GM23338 (cell line): ENCODE results near the gene ATP5IF1. TPM values are rescaled to one million over a fixed set of nuclear protein-coding genes. Genes with fewer than 3 reads are reported as not detected.

Experiments
- ATAC-seq: fragments of 200-7000 bp; cut with Tn5 transposase; 3 replicates; pipeline ENCODE4 v1.9.1; 2020
- DNase-seq: peaks from one replicate; pipeline ENCODE4 v3.0.0-alpha.2; 2015; ENCODE audit warnings: low spot score
- H2AFZ ChIP-seq: fragments of 200-600 bp; sonication (generic); 2 replicates; pipeline ENCODE4 v1.8.0; 2016; ENCODE audit warnings: antibody characterized with exemption, mild to moderate bottlenecking, moderate library complexity
- H3F3A ChIP-seq: fragments of 200-600 bp; sonication (generic); replicated peaks from 2 replicates; pipeline ENCODE4 v1.8.0; 2017; ENCODE audit warnings: antibody characterized with exemption, mixed run types, low read depth
- H3K27ac ChIP-seq: fragments of 200-600 bp; sonication (generic); 2 replicates; pipeline ENCODE4 v1.6.1; 2016; ENCODE audit warnings: low read depth
- H3K27me3 ChIP-seq: fragments of 200-600 bp; sonication (generic); 2 replicates; pipeline ENCODE4 v1.8.0; 2016; ENCODE audit warnings: mild to moderate bottlenecking, mixed run types, moderate library complexity; ENCODE audit not compliant: insufficient read depth
- H3K36me3 ChIP-seq: fragments of 200-600 bp; sonication (generic); 2 replicates; pipeline ENCODE4 v1.8.0; 2016; ENCODE audit warnings: mild to moderate bottlenecking; ENCODE audit not compliant: insufficient read depth
- H3K4me1 ChIP-seq: fragments of 200-600 bp; sonication (generic); 2 replicates; pipeline ENCODE4 v1.8.0; 2016; ENCODE audit warnings: mild to moderate bottlenecking, moderate library complexity; ENCODE audit not compliant: insufficient read depth
- H3K4me2 ChIP-seq: fragments of 200-600 bp; sonication (generic); 2 replicates; pipeline ENCODE4 v1.7.1; 2017; ENCODE audit warnings: mixed run types
- H3K4me3 ChIP-seq: fragments of 200-600 bp; sonication (generic); 2 replicates; pipeline ENCODE4 v1.6.1; 2016; ENCODE audit warnings: mixed run types
- H3K79me2 ChIP-seq: fragments of 200-600 bp; sonication (generic); replicated peaks from 2 replicates; pipeline ENCODE4 v1.8.0; 2017; ENCODE audit warnings: mild to moderate bottlenecking; ENCODE audit not compliant: insufficient read depth
- H3K9me2 ChIP-seq: fragments of 200-600 bp; sonication (generic); 2 replicates; pipeline ENCODE4 v1.8.0; 2017; ENCODE audit not compliant: insufficient read depth
- H4K20me1 ChIP-seq: fragments of 200-600 bp; sonication (generic); replicated peaks from 2 replicates; pipeline ENCODE4 v1.8.0; 2017; ENCODE audit warnings: mild to moderate bottlenecking; ENCODE audit not compliant: insufficient read depth
- H3K27ac Mint-ChIP-seq: 2 replicates; pipeline ENCODE4 v1.8.0; 2020; ENCODE audit warnings: inconsistent platforms, mild to moderate bottlenecking, moderate library complexity, mixed read lengths
- H3K27me3 Mint-ChIP-seq: 3 replicates; pipeline ENCODE4 v1.8.0; 2022; ENCODE audit warnings: low read depth, mild to moderate bottlenecking, moderate library complexity, mixed read lengths, inconsistent platforms; ENCODE audit not compliant: insufficient read depth, poor library complexity
- H3K36me3 Mint-ChIP-seq: 3 replicates; pipeline ENCODE4 v1.8.0; 2021; ENCODE audit warnings: low read depth, mild to moderate bottlenecking, inconsistent platforms, moderate library complexity, mixed read lengths
- H3K4me1 Mint-ChIP-seq: 3 replicates; pipeline ENCODE4 v1.8.0; 2020; ENCODE audit warnings: mild to moderate bottlenecking, inconsistent platforms, mixed read lengths
- H3K4me3 Mint-ChIP-seq: 3 replicates; pipeline ENCODE4 v1.8.0; 2021; ENCODE audit warnings: moderate library complexity, mild to moderate bottlenecking, inconsistent platforms, mixed read lengths
- H3K9me3 Mint-ChIP-seq: 3 replicates; pipeline ENCODE4 v1.8.0; 2020; ENCODE audit warnings: moderate library complexity, mild to moderate bottlenecking, inconsistent platforms, mixed read lengths
- CREB1 ChIP-seq: fragments of 250-450 bp; sonication (Bioruptor Pico); IDR thresholded peaks from 2 replicates; pipeline ENCODE4 v1.5.0; 2020; ENCODE audit warnings: low read depth, mild to moderate bottlenecking, moderate library complexity
- EZH2 ChIP-seq: fragments of 200-600 bp; sonication (generic); IDR thresholded peaks from one replicate; pipeline ENCODE4 v1.8.0; 2017; ENCODE audit warnings: antibody characterized with exemption, mild to moderate bottlenecking, low read depth; ENCODE audit not compliant: unreplicated experiment
- EZH2phosphoT487 ChIP-seq: fragments of 200-600 bp; sonication (generic); IDR thresholded peaks from one replicate; pipeline ENCODE4 v1.8.1; 2018; ENCODE audit warnings: antibody characterized with exemption; ENCODE audit not compliant: unreplicated experiment
- JUNB ChIP-seq: IDR thresholded peaks from one replicate; pipeline ENCODE4 v1.6.1; 2016; ENCODE audit warnings: antibody characterized with exemption; ENCODE audit not compliant: unreplicated experiment
- NANOG ChIP-seq: IDR thresholded peaks from 2 replicates; pipeline ENCODE4 v1.6.1; 2016; ENCODE audit warnings: antibody characterized with exemption, borderline replicate concordance
- POLR2AphosphoS5 ChIP-seq: IDR thresholded peaks from 2 replicates; pipeline ENCODE4 v1.6.1; 2016; ENCODE audit warnings: antibody characterized with exemption, low read depth
- STAT1 ChIP-seq: IDR thresholded peaks from one replicate; pipeline ENCODE4 v1.6.1; 2016; ENCODE audit warnings: antibody characterized with exemption; ENCODE audit not compliant: unreplicated experiment
- ZNF114 ChIP-seq: fragments of 250-450 bp; sonication (Bioruptor Pico); IDR thresholded peaks from 2 replicates; pipeline ENCODE4 v1.5.0; 2020; ENCODE audit warnings: mild to moderate bottlenecking, moderate library complexity
- ZNF331 ChIP-seq: fragments of 250-450 bp; sonication (Bioruptor Pico); IDR thresholded peaks from 2 replicates; pipeline ENCODE4 v1.5.0; 2020; ENCODE audit warnings: low read depth, mild to moderate bottlenecking, moderate library complexity
- polyA plus RNA-seq: library from polyadenylated mRNA; unstranded; fragments of >200 nt; fragmentation: Nextera tagmentation; extraction: Ambion mirVana; gene quantifications from 2 replicates; pipeline ENCODE4 v1.2.1, GENCODE V29; 2016
- total RNA-seq: library from RNA; depleted of rRNA; stranded (reverse); fragments of >200 nt; shearing (Covaris generic); gene quantifications from 2 replicates; pipeline ENCODE4 v1.2.3, GENCODE V29; 2014
- TF ChIP-seq, protein P1 (sequence below): fragments of 250-450 bp; sonication (Bioruptor Pico); IDR thresholded peaks from 2 replicates; pipeline ENCODE4 v1.5.0; 2020; ENCODE audit warnings: mild to moderate bottlenecking, moderate library complexity
- TF ChIP-seq, protein P2 (sequence below): IDR thresholded peaks from 2 replicates; pipeline ENCODE4 v1.6.1; 2016; ENCODE audit warnings: antibody characterized with exemption
- TF ChIP-seq, protein P3 (sequence below): IDR thresholded peaks from one replicate; pipeline ENCODE4 v1.6.1; 2018; ENCODE audit warnings: antibody characterized with exemption; ENCODE audit not compliant: unreplicated experiment
- TF ChIP-seq, protein P4 (sequence below), 2 experiments: fragments of 200-600 bp in 1 of 2; sonication (generic) in 1 of 2; conservative IDR thresholded peaks; 2 replicates each; pipeline versions ENCODE4 v1.5.1 to v1.6.1; 2016 to 2017; ENCODE audit warnings: antibody characterized with exemption in 2 of 2, low read depth in 2 of 2, mild to moderate bottlenecking in 2 of 2, moderate library complexity in 1 of 2

ATP5IF1 gene
- total and polyA plus RNA-seq, 2 experiments from 2014 or later, result 230 to 1,325 TPM

DNA sequence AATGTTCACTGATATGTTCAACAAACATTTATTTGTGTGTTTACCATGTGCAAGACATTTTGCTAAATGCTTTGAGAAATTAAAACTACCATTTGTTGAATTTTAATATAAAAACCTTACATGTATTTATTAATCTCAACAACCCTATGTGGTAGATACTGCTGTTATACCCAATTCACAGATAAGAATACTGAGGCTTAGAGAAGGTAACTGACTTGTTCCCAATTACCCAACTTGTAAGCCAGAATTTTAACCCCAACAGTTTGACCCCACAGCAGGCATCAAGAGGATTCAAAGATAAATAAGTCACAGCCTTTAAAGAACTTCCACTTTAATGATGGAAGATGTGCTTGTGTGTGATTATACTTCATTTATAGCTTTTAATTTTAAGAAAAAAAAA is 6.8 kb upstream of the ATP5IF1 start:
- peaks cover 10% of the 10 kb centered on the region for H3K27me3 Mint-ChIP-seq
- Histone ChIP-seq H3K79me2 (peaks cover 52% of the 10 kb centered on the region), H3K4me1 (peaks cover 7% of the 10 kb centered on the region; the same call in 1 of the 2 replicates), H3K36me3 (peaks cover 44% of the 10 kb centered on the region), H3K27me3 (no peaks in the 10 kb centered on the region), H3K4me2 (no peak overlapping the region), H3K4me3 (no peak overlapping the region), H3K9me2 (no peaks in the 10 kb centered on the region), H2AFZ (no peak overlapping the region), H4K20me1 (peaks cover 26% of the 10 kb centered on the region), H3F3A (0 out of 2 replicates have a peak, but pooled peaks cover 7% of the 10 kb centered on the region), H3K27ac (no peak overlapping the region)
- peaks cover 4% of the 10 kb centered on the region; the same call in 2 of the 3 replicates for H3K4me1 Mint-ChIP-seq
- no peak for ATAC-seq
- TF ChIP-seq JUNB, result no peak
- no peak for TF ChIP-seq POLR2AphosphoS5
- TF ChIP-seq, protein P1, sequence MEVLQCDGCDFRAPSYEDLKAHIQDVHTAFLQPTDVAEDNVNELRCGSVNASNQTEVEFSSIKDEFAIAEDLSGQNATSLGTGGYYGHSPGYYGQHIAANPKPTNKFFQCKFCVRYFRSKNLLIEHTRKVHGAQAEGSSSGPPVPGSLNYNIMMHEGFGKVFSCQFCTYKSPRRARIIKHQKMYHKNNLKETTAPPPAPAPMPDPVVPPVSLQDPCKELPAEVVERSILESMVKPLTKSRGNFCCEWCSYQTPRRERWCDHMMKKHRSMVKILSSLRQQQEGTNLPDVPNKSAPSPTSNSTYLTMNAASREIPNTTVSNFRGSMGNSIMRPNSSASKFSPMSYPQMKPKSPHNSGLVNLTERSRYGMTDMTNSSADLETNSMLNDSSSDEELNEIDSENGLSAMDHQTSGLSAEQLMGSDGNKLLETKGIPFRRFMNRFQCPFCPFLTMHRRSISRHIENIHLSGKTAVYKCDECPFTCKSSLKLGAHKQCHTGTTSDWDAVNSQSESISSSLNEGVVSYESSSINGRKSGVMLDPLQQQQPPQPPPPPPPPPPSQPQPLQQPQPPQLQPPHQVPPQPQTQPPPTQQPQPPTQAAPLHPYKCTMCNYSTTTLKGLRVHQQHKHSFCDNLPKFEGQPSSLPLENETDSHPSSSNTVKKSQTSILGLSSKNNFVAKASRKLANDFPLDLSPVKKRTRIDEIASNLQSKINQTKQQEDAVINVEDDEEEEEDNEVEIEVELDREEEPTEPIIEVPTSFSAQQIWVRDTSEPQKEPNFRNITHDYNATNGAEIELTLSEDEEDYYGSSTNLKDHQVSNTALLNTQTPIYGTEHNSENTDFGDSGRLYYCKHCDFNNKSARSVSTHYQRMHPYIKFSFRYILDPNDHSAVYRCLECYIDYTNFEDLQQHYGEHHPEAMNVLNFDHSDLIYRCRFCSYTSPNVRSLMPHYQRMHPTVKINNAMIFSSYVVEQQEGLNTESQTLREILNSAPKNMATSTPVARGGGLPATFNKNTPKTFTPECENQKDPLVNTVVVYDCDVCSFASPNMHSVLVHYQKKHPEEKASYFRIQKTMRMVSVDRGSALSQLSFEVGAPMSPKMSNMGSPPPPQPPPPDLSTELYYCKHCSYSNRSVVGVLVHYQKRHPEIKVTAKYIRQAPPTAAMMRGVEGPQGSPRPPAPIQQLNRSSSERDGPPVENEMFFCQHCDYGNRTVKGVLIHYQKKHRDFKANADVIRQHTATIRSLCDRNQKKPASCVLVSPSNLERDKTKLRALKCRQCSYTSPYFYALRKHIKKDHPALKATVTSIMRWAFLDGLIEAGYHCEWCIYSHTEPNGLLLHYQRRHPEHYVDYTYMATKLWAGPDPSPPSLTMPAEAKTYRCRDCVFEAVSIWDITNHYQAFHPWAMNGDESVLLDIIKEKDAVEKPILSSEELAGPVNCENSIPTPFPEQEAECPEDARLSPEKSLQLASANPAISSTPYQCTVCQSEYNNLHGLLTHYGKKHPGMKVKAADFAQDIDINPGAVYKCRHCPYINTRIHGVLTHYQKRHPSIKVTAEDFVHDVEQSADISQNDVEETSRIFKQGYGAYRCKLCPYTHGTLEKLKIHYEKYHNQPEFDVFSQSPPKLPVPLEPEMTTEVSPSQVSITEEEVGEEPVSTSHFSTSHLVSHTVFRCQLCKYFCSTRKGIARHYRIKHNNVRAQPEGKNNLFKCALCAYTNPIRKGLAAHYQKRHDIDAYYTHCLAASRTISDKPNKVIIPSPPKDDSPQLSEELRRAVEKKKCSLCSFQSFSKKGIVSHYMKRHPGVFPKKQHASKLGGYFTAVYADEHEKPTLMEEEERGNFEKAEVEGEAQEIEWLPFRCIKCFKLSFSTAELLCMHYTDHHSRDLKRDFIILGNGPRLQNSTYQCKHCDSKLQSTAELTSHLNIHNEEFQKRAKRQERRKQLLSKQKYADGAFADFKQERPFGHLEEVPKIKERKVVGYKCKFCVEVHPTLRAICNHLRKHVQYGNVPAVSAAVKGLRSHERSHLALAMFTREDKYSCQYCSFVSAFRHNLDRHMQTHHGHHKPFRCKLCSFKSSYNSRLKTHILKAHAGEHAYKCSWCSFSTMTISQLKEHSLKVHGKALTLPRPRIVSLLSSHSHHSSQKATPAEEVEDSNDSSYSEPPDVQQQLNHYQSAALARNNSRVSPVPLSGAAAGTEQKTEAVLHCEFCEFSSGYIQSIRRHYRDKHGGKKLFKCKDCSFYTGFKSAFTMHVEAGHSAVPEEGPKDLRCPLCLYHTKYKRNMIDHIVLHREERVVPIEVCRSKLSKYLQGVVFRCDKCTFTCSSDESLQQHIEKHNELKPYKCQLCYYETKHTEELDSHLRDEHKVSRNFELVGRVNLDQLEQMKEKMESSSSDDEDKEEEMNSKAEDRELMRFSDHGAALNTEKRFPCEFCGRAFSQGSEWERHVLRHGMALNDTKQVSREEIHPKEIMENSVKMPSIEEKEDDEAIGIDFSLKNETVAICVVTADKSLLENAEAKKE, result no peak
- TF ChIP-seq, protein P2, sequence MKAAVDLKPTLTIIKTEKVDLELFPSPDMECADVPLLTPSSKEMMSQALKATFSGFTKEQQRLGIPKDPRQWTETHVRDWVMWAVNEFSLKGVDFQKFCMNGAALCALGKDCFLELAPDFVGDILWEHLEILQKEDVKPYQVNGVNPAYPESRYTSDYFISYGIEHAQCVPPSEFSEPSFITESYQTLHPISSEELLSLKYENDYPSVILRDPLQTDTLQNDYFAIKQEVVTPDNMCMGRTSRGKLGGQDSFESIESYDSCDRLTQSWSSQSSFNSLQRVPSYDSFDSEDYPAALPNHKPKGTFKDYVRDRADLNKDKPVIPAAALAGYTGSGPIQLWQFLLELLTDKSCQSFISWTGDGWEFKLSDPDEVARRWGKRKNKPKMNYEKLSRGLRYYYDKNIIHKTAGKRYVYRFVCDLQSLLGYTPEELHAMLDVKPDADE, result no peak
- TF ChIP-seq NANOG, result no peak
- no peak for TF ChIP-seq EZH2phosphoT487
- TF ChIP-seq, protein P3, sequence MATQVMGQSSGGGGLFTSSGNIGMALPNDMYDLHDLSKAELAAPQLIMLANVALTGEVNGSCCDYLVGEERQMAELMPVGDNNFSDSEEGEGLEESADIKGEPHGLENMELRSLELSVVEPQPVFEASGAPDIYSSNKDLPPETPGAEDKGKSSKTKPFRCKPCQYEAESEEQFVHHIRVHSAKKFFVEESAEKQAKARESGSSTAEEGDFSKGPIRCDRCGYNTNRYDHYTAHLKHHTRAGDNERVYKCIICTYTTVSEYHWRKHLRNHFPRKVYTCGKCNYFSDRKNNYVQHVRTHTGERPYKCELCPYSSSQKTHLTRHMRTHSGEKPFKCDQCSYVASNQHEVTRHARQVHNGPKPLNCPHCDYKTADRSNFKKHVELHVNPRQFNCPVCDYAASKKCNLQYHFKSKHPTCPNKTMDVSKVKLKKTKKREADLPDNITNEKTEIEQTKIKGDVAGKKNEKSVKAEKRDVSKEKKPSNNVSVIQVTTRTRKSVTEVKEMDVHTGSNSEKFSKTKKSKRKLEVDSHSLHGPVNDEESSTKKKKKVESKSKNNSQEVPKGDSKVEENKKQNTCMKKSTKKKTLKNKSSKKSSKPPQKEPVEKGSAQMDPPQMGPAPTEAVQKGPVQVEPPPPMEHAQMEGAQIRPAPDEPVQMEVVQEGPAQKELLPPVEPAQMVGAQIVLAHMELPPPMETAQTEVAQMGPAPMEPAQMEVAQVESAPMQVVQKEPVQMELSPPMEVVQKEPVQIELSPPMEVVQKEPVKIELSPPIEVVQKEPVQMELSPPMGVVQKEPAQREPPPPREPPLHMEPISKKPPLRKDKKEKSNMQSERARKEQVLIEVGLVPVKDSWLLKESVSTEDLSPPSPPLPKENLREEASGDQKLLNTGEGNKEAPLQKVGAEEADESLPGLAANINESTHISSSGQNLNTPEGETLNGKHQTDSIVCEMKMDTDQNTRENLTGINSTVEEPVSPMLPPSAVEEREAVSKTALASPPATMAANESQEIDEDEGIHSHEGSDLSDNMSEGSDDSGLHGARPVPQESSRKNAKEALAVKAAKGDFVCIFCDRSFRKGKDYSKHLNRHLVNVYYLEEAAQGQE, result no peak
- no peak for TF ChIP-seq EZH2
- TF ChIP-seq ZNF331, result no peak
- TF ChIP-seq ZNF114, result no peak
- no peak for TF ChIP-seq STAT1
- TF ChIP-seq CREB1 (CRISPR knock-in tag), result no peak
- TF ChIP-seq, protein P4, sequence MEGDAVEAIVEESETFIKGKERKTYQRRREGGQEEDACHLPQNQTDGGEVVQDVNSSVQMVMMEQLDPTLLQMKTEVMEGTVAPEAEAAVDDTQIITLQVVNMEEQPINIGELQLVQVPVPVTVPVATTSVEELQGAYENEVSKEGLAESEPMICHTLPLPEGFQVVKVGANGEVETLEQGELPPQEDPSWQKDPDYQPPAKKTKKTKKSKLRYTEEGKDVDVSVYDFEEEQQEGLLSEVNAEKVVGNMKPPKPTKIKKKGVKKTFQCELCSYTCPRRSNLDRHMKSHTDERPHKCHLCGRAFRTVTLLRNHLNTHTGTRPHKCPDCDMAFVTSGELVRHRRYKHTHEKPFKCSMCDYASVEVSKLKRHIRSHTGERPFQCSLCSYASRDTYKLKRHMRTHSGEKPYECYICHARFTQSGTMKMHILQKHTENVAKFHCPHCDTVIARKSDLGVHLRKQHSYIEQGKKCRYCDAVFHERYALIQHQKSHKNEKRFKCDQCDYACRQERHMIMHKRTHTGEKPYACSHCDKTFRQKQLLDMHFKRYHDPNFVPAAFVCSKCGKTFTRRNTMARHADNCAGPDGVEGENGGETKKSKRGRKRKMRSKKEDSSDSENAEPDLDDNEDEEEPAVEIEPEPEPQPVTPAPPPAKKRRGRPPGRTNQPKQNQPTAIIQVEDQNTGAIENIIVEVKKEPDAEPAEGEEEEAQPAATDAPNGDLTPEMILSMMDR (conservative IDR thresholded peaks at IDR 0.05; ENCODE audit: low read depth in 2 of 2), result no peak
- H3K4me3 Mint-ChIP-seq, result no peak overlapping the region
- no peak for DNase-seq
- H3K36me3 Mint-ChIP-seq, result peaks cover 51% of the 10 kb centered on the region
- no peak overlapping the region for H3K27ac Mint-ChIP-seq
- peaks cover 3% of the 10 kb centered on the region; the same call in 2 of the 3 replicates for H3K9me3 Mint-ChIP-seq
